ENCODE measurements around the gene ATP6V0E1. TPM values are rescaled to one million over a fixed set of nuclear protein-coding genes. Genes with fewer than 3 reads are reported as not detected.
A peak's percentile ranks its signal among the peaks of the same experiment; 100 is the strongest.
"Not testable (repeated sequence)": the region's sequence is repeated elsewhere in the genome, so short reads cannot be mapped to it uniquely, and the experiment has no call there.

Gene ATP6V0E1
- total RNA-seq, 2 experiments from 2014 or later, result 168 to 192 TPM

DNA sequence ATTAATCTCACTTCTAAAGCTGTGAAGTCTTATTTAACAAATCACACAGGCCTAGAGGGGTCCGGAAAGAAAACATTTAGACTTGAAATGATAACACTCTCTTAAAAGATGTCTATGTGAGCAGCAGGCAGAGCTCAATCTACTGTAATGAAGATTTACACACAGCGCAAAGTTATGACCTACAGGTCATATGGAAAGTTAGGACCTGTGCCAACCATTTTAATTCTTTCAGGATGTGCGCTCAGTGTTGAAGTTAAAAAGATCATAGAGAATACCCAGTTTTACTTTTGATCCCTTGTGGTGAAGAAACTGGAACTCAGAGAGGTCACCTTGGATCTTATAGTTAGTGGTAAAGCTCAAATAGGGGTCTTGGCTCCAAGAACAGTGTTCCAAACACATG, 69.5 kb downstream of the ATP6V0E1 start:
- H3K4me1 Mint-ChIP-seq, result peaks cover 36% of the 10 kb centered on the region
- H3K36me3 Mint-ChIP-seq (ENCODE audit: low read depth), result peaks cover 2% of the 10 kb centered on the region
- no peaks in the 10 kb centered on the region for H3K9me3 Mint-ChIP-seq
- H3K27me3 Mint-ChIP-seq, result peaks cover 3% of the 10 kb centered on the region
- CTCF ChIA-PET, result interaction anchor here (1.6 kb wide), 1 partner anchor 12 kb away, joined by 5 read pairs; no protein-coding TSS in a partner anchor
- no peak overlapping the region for H3K27ac Mint-ChIP-seq
- POLR2A ChIA-PET, result no interaction called here
- DNase-seq, result no peak
- H3K4me3 Mint-ChIP-seq, result no peak overlapping the region

- POLR2A ChIA-PET, result no interaction called here
- Mint-ChIP-seq H3K9me3 (no peaks in the 10 kb centered on the region), H3K4me3 (peak overlapping the region; percentile 78), H3K27ac (peak overlapping the region; percentile 91), H3K36me3 (ENCODE audit: low read depth) (peaks cover 2% of the 10 kb centered on the region), H3K27me3 (peaks cover 3% of the 10 kb centered on the region), H3K4me1 (peaks cover 43% of the 10 kb centered on the region)
- CTCF ChIA-PET, result interaction anchor here (1.1 kb wide), 1 partner anchor 15 kb away, joined by 5 read pairs; no protein-coding TSS in a partner anchor
- DNase-seq, result no peak
Observed at GRCh38 chr5:173055042-173055721, 71.6 kb downstream of the ATP6V0E1 start.

GRCh38 chr5:173055722-173055982, 72.1 kb downstream of the ATP6V0E1 start:
- Mint-ChIP-seq H3K27me3 (peaks cover 3% of the 10 kb centered on the region), H3K27ac (peak overlapping the region; percentile 91), H3K9me3 (no peaks in the 10 kb centered on the region), H3K36me3 (ENCODE audit: low read depth) (peaks cover 2% of the 10 kb centered on the region), H3K4me3 (peak overlapping the region; percentile 78), H3K4me1 (peaks cover 43% of the 10 kb centered on the region)
- DNase-seq, result peak; percentile 20
- POLR2A ChIA-PET, result no interaction called here
- CTCF ChIA-PET, result no interaction called here

DNA sequence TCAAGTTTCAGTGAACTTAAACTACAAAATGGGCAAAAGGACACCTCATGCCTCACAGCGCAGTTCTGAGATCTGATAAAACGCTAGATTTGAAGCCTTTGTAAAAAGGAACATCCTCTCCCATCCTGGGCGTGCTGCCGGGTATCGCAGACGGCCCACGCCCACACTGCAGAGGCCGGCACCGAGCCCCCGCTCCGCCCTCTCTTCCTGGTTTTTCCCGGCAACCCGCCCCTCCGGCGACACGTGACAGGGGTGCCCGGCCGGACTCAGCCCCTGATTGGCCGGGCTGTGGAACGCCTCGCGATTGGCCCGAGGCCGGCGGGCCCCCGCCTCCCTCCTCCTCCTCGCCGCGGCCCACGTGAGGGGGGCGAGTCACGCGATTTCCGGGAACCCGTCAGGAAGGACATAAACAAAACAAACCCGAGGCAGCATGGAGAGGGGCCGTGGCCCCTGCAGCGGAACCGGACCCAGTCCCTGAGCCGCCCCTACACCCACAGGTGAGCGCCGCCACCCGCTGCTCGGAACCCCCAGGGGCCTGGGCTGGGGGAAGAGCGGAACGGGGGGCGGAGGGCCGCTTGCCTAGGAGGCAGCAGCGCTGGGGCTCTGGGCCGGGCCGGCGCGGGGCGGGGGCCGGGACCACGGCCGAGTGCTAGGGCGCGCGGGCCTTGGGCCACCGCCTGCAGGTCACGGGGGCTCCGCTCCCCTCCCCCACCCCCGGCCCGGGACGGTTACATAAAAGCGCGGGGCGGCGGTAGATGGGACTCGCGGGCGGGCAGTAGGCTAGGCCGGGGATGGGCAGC, 72.6 kb downstream of the ATP6V0E1 start, which contains the start of gene CREBRF:
CREBRF (plus strand) TSS at position 370 of the 800 bp plus-strand sequence. CDS start 24,424 bp downstream, outside the sequence.
- peaks cover 2% of the 10 kb centered on the region for H3K36me3 Mint-ChIP-seq (ENCODE audit: low read depth)
- peak; percentile 98 for DNase-seq
- peaks cover 45% of the 10 kb centered on the region for H3K4me1 Mint-ChIP-seq
- H3K9me3 Mint-ChIP-seq, result no peaks in the 10 kb centered on the region
- peaks cover 3% of the 10 kb centered on the region for H3K27me3 Mint-ChIP-seq
- ChIA-PET CTCF (interaction anchor here (1.4 to 1.8 kb wide), 2 partner anchors 22 to 73 kb away, joined by 4 to 6 read pairs; partner anchors contain the start of gene ATP6V0E1), POLR2A (interaction anchor here (1.5 kb wide), 1 partner anchor 72 kb away, joined by 10 read pairs; the partner anchor contains the start of gene ATP6V0E1)
- peak within 1 kb of the TSS; percentile 94 for H3K27ac Mint-ChIP-seq
- H3K4me3 Mint-ChIP-seq, result peak within 1 kb of the TSS; percentile 95

DNA sequence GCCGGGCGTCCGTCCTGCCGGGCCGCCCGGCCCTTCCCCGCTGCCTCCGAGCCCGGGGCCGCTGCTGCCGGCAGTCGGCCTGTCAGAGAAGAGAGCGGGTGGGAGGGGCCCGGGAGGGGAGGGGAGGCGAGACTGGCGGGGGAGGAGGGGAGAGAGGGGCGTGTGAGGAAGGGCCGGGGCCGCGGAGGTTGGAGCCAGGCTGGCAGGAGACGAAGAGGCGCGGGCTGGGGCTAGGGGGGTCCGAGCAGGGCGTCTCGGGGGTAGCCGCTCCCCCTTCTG, 73.2 kb downstream of the ATP6V0E1 start:
- H3K4me3 Mint-ChIP-seq, result peak overlapping the region; percentile 95
- CTCF ChIA-PET, result interaction anchor here (0.6 to 1.8 kb wide), 7 partner anchors 8 to 286 kb away, joined by 3 to 9 read pairs (median 6); partner anchors contain the start of genes ATP6V0E1 and DUSP1
- H3K4me1 Mint-ChIP-seq, result peaks cover 50% of the 10 kb centered on the region
- peaks cover 1% of the 10 kb centered on the region for H3K27me3 Mint-ChIP-seq
- POLR2A ChIA-PET, result interaction anchor here (1.0 to 1.5 kb wide), 2 partner anchors 35 to 73 kb away, joined by 3 to 10 read pairs; partner anchors contain the start of gene ATP6V0E1
- peaks cover 2% of the 10 kb centered on the region for H3K36me3 Mint-ChIP-seq (ENCODE audit: low read depth)
- no peaks in the 10 kb centered on the region for H3K9me3 Mint-ChIP-seq
- no peak for DNase-seq
- peak overlapping the region; percentile 94 for H3K27ac Mint-ChIP-seq

GRCh38 chr5:173057062-173057924, 73.7 kb downstream of the ATP6V0E1 start:
- H3K27me3 Mint-ChIP-seq, result no peaks in the 10 kb centered on the region
- peak; percentile 100 for DNase-seq
- ChIA-PET POLR2A (interaction anchor here (1.0 to 1.5 kb wide), 2 partner anchors 34 to 73 kb away, joined by 3 to 10 read pairs; partner anchors contain the start of gene ATP6V0E1), CTCF (interaction anchor here (0.6 to 1.8 kb wide), 9 partner anchors 9 to 286 kb away, joined by 3 to 9 read pairs (median 5); partner anchors contain the start of genes ATP6V0E1 and DUSP1)
- H3K4me1 Mint-ChIP-seq, result peaks cover 50% of the 10 kb centered on the region
- H3K27ac Mint-ChIP-seq, result peak overlapping the region; percentile 94
- H3K9me3 Mint-ChIP-seq, result no peaks in the 10 kb centered on the region
- H3K4me3 Mint-ChIP-seq, result peak overlapping the region; percentile 95
- peaks cover 2% of the 10 kb centered on the region for H3K36me3 Mint-ChIP-seq (ENCODE audit: low read depth)

DNA sequence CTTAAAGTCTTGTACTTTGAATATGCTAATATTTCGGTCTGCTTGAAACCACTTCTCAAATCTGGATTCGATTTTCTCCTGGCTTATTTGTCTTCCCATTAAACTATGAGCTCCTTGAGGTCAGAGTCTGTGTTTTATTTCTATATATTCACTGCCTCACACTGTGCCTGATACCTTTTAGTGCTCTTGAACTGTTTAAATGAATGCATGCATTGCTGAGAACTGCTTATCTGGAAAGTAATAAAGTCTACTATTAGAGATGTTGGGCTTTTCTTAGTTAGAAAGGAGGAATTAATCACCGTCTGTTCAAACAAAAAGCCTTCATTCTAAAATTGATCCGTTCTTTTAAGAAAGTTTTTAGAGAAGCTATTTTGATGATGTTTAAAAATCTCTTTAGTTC, 78.6 kb downstream of the ATP6V0E1 start:
- ChIA-PET CTCF (no interaction called here), POLR2A (no interaction called here)
- no peaks in the 10 kb centered on the region for H3K27me3 Mint-ChIP-seq
- peaks cover under 1% of the 10 kb centered on the region for H3K36me3 Mint-ChIP-seq (ENCODE audit: low read depth)
- H3K4me3 Mint-ChIP-seq, result no peak overlapping the region
- no peak overlapping the region for H3K27ac Mint-ChIP-seq
- peaks cover 47% of the 10 kb centered on the region for H3K4me1 Mint-ChIP-seq
- no peaks in the 10 kb centered on the region for H3K9me3 Mint-ChIP-seq
- DNase-seq, result no peak

- DNase-seq, result no peak
- H3K27me3 Mint-ChIP-seq, result no peaks in the 10 kb centered on the region
Observed at GRCh38 chr5:173065155-173065554, 81.6 kb downstream of the ATP6V0E1 start.

DNA sequence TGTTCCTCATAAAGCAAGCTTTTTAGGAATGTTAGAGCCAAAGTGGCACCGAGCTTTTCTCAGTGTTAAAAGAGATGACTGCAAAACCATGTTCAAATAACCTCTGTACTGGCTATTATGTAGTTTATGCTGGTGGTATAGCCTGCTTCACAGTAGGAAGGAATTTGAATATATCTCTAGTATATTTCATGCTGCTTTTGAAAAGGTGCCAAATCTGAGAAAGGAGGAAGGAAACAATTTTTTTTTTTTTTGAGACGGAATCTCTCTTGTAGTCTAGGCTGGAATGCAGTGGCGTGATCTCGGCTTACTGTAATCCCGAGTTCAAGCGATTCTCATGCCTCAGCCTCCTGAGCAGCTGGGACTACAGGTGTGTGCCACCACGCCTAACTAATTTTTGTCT, 86.1 kb downstream of the ATP6V0E1 start:
- no peak overlapping the region for H3K4me3 Mint-ChIP-seq
- H3K36me3 Mint-ChIP-seq (ENCODE audit: low read depth), result no peaks in the 10 kb centered on the region
- ChIA-PET POLR2A (interaction anchor here (0.6 kb wide), 2 partner anchors 63 to 970 kb away, joined by 3 read pairs; no protein-coding TSS in a partner anchor), CTCF (no interaction called here)
- no peak overlapping the region for H3K27ac Mint-ChIP-seq
- H3K9me3 Mint-ChIP-seq, result no peaks in the 10 kb centered on the region
- DNase-seq, result no peak
- H3K27me3 Mint-ChIP-seq, result no peaks in the 10 kb centered on the region
- peaks cover 25% of the 10 kb centered on the region for H3K4me1 Mint-ChIP-seq

More at GRCh38 chr5:173065155-173065554, 81.6 kb downstream of the ATP6V0E1 start:
- H3K9me3 Mint-ChIP-seq, result no peaks in the 10 kb centered on the region
- H3K27ac Mint-ChIP-seq, result peak overlapping the region; percentile 72
- POLR2A ChIA-PET, result no interaction called here
- CTCF ChIA-PET, result interaction anchor here (0.7 to 1.3 kb wide), 4 partner anchors 30 to 968 kb away, joined by 3 to 4 read pairs (median 3); no protein-coding TSS in a partner anchor
- peak overlapping the region; percentile 8 for H3K4me3 Mint-ChIP-seq
- H3K4me1 Mint-ChIP-seq, result peaks cover 42% of the 10 kb centered on the region
- H3K36me3 Mint-ChIP-seq (ENCODE audit: low read depth), result no peaks in the 10 kb centered on the region

- DNase-seq, result no peak
- H3K4me3 Mint-ChIP-seq, result no peak overlapping the region
- H3K27ac Mint-ChIP-seq, result no peak overlapping the region
- no peaks in the 10 kb centered on the region for H3K27me3 Mint-ChIP-seq
- no peaks in the 10 kb centered on the region for H3K36me3 Mint-ChIP-seq (ENCODE audit: low read depth)
- H3K4me1 Mint-ChIP-seq, result peaks cover 2% of the 10 kb centered on the region
- no peaks in the 10 kb centered on the region for H3K9me3 Mint-ChIP-seq
- ChIA-PET POLR2A (no interaction called here), CTCF (no interaction called here)
Observed at GRCh38 chr5:173075137-173075843, 91.7 kb downstream of the ATP6V0E1 start.

DNA sequence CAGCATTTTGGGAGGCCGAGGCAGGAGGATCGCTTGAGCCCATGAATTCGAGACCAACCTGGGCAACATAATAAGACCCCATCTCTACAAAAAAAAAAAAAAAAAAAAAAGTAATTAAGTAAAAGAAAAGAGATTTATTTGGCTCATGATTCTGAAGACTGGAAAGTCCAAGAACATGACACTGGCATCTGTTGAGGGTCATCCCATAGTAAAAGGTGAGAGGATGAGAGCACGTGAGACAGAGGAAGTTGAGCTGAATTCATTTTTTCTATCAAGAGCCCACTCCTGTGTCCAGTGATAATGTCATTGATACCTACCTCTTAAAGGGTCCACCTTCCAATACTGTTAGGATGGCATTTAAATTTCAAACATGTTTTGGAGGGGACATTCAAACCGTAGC, 92.4 kb downstream of the ATP6V0E1 start:
- H3K4me1 Mint-ChIP-seq, result peaks cover under 1% of the 10 kb centered on the region
- no peak for DNase-seq
- CTCF ChIA-PET, result no interaction called here
- POLR2A ChIA-PET, result no interaction called here
- no peaks in the 10 kb centered on the region for H3K9me3 Mint-ChIP-seq
- no peak overlapping the region for H3K4me3 Mint-ChIP-seq
- H3K36me3 Mint-ChIP-seq (ENCODE audit: low read depth), result peaks cover 4% of the 10 kb centered on the region
- no peak overlapping the region for H3K27ac Mint-ChIP-seq
- no peaks in the 10 kb centered on the region for H3K27me3 Mint-ChIP-seq

DNA sequence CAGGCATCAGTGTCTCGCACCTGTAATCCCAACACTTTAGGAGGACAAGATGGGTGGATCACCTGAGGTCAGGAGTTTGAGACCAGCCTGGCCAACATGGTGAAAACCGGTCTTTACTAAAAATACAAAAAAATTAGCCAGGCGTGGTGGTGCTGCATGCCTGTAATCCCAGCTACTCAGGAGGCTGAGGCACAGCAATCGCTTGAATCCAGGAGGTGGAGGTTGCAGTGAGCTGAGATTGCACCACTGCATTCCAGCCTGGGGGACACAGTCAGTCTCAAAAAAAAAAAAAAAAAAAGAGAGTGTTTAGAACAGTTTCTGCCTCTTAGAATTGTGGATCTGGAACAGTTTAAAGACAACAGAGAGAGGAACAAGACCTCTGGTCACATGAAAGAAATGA, 92.9 kb downstream of the ATP6V0E1 start:
- POLR2A ChIA-PET; CTCF ChIA-PET; DNase-seq; H3K27me3 Mint-ChIP-seq; H3K36me3 Mint-ChIP-seq (ENCODE audit: low read depth); H3K4me3 Mint-ChIP-seq; H3K27ac Mint-ChIP-seq; H3K4me1 Mint-ChIP-seq; H3K9me3 Mint-ChIP-seq: not testable (repeated sequence)

Measured in activated CD4-positive, alpha-beta T cell treated with anti-CD3 and anti-CD28 coated beads, Interleukin-2, amount 10 ng/mL, durations not matched to agents 7 days and 5 days (primary cell).